Fibroblast of peridontal ligament (primary cell): ENCODE results near the gene ELAC2.

Experiments
- DNase-seq: peaks from one replicate; pipeline ENCODE4 v3.0.0-alpha.2; 2010; ENCODE audit errors: extremely low read depth

Gene ELAC2

GRCh38 chr17:13024016-13024415 lies 6.2 kb upstream of the ELAC2 start:
- DNase-seq, result no peak

- no peak for DNase-seq
These were observed 759 bp downstream of the ELAC2 start for GRCh38 chr17:13016881-13017654.

DNA sequence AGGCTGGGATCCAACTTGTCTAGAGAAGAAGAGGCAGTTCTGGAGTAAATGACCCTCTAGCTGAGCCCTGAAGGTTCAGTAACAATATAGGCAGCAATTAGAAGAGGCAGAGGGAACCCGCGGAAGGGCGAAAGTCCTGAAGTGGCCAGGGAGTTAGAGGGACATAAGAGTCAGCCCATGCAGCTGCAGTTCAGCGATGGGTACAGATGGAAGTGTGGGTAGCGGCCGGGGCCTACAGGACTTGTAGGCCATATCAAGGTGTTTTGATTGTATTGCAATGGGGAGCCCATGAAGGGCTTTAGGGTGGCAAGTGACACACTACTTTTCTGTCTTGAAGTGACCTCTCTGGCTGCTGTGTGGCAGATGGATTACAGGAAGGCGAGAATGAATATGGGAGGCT lies 3.0 kb downstream of the ELAC2 start:
- DNase-seq, result no peak

- no peak for DNase-seq
These were observed 6.9 kb downstream of the ELAC2 start for GRCh38 chr17:13010959-13011358.

DNA sequence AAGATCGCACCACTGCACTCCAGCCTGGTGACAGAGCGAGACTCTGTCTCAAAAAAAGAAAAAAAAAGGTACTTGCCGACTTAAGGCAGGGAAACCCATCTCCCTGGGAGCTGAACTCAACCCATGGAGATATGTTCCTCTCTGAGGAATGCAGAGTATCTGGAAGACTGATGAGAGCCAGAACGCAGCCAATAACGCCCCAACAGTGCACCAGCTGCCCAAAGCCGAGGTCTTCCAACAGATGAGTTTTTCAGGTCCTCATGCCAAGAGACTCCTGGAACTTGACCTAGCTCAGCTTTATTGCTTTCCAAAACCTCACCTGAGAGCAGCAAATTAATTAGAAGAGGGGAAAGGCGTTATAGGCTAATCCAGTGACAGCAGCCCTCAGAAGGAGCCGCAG lies 9.4 kb downstream of the ELAC2 start:
- no peak for DNase-seq

GRCh38 chr17:13005530-13005929 lies 12.3 kb downstream of the ELAC2 start:
- DNase-seq, result no peak

GRCh38 chr17:13004336-13004735 lies 13.5 kb downstream of the ELAC2 start:
- DNase-seq, result no peak

DNA sequence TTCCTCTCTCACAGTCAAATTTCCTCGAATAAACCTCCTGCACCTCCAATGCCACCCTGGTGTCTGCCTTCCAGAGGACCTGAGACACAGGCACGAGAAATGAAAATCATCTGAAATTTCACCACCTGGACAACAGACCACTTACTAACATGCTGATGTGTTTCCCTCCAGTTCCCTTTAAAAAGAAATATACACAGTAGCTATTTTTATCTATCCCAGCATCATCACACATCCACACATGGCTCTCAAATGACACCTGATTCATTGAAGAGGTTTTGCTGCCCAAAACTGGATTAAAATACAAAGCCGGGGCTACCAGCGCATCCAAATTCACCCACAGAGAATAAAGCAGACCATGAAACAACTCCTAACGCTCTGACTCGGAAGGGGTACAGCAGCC lies 13.9 kb downstream of the ELAC2 start:
- DNase-seq, result no peak

DNA sequence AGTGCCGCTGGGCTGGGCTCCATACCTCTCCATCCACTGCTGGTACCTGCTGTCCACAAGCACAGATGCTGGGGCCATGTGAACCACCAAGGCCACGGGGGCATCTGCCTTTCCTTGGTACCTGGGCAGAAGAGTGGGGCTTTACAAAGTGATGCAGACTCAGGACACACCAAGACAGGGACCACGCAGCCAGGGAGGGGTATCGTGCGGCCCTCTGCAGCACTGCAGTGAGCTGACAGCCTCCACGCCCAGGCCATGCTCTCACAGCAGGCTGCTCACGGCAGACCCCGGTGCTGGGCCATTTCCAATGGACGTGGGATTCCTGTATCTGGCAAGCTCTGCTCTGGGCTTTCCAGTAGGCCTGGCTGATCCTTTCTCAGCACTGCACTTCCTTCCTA lies 14.4 kb downstream of the ELAC2 start:
- DNase-seq, result no peak

DNA sequence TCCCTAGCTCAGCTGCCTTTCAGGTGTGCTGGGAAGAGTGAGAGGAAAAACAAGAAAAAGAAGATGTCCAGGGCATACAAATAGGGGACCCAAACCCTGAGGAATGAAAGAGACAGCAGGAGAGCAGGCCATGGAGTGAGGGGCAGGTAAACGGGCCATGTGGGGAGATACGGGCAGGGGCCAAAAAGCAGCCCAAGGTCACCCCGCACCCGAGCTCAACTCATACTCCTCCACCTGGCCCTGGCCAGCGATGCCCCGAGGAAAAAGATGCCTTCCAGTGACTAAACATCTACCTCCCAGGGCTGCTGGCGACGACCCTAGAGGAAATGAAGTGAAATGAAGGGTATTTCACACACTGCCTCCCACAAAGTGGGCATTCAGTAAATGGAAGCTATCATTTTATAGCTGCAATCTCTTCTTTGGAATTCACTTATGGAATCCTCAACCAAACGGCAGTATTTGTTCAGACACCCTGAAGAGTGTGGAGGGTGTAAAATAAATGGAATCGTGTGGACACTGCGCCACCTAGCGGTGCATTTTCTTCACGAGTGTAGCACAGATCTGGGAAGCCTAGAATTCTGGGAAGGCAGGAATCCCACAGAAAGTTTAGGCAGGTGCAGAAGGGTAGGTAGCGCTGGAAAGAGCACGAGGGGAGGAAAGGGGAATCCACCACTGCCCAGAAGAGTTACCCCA lies 14.9 kb downstream of the ELAC2 start:
- DNase-seq, result peak; percentile 84

GRCh38 chr17:13001991-13002615 lies 15.7 kb downstream of the ELAC2 start:
- no peak for DNase-seq

DNA sequence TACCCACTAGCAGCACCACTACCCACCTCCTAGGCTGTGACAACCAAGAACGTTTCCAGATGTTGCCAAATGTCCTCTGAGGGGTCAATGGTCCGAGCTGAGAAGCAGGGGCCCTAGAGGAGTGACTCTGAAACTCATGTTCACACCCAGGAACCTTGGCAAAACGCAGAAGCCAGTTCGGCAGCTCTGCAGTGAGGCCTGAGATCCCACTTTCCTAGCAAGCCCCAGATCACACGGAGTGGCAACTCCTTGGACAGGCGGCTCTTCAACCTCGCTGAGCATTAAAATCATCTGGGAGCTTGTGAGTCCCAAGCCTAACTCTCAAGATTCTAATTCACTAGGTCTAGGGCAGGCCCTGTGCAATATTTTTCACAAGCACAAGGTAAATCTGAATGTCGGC lies 17.3 kb downstream of the ELAC2 start:
- DNase-seq, result no peak

DNA sequence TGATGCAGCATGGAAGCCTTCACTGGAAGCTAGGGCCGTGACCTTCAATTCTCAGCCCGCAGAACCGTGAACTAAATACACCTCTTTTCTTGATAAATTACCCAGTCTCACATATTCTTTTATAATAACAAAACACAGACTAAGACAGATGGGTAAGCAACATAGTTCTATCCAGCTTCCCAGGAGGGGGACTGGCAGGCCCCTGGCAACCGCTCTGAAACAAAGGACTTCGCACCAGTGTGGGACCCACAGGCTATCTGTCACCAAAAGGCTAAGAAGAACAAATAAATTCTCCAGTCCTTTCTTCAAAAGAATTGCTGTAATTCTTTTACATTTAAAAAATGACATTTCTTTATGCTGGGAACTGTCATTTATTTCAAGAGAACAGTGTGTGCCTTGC lies 19.0 kb downstream of the ELAC2 start:
- DNase-seq, result no peak

- DNase-seq, result no peak
These were observed 19.4 kb downstream of the ELAC2 start for GRCh38 chr17:12998461-12998860.

DNA sequence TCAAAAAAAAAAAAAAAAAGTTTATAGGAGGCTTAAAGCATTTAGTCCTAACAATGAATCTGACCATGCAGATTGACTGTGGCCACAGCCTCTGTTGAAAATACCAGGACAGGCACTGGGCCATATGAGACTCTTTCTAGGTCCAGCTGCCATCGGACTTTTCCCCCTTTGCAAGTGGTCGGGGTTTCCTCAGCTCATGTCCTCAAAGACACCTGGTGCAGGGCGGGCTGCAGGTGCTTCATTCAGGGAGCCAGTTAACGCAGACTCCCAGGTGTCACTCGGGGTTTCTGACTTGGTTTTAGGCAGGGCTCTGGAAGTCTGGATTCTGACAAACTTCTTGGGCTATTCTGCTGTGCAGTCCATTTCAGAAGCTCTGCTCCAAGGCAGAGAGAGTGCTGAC lies 20.9 kb downstream of the ELAC2 start:
- no peak for DNase-seq

- no peak for DNase-seq
These were observed 21.5 kb downstream of the ELAC2 start for GRCh38 chr17:12996357-12996756.

DNA sequence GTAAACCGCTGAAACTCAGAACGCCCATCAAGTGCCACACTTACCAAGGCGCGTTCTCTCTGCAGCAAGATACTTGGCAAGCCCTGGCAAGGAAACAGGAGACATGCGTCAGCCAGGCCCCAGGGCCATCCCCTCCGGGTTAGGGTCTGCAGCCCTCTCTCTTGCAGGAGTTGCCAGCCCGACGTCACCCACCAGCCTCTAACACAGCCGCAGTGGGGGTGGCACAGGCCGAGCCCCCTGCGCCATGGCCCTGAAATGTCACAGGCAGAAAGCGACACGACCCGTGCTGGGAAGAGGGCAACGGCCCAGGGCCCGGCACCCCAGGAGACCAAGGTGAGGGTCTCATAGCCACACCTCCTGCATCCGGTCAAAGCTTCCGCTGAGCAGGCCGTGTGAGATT lies 21.9 kb downstream of the ELAC2 start:
- no peak for DNase-seq

- no peak for DNase-seq
These were observed 22.5 kb downstream of the ELAC2 start for GRCh38 chr17:12995106-12995895.

GRCh38 chr17:12994341-12995074 lies 23.3 kb downstream of the ELAC2 start:
- no peak for DNase-seq

GRCh38 chr17:12993631-12994030 lies 24.2 kb downstream of the ELAC2 start:
- no peak for DNase-seq

DNA sequence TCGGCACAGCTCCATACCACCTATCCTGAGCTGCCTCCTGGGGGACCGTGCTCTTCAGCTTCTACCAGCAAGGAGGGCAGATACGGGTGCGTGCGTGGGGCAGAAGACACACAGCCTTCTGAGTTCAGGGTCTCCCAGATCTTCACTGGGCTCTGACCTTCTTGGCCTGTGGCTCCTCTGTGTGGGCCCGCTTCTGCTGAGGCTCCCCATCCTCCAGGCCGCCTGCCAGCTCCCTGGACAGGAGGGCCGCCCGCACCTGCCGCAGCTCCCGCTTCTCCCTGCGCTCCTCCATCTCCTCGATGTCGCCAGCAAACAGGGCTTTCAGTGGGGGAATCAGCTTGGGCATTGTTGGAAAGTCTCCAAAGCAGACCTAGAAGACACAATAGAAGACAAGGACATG lies 25.2 kb downstream of the ELAC2 start:
- DNase-seq, result no peak

DNA sequence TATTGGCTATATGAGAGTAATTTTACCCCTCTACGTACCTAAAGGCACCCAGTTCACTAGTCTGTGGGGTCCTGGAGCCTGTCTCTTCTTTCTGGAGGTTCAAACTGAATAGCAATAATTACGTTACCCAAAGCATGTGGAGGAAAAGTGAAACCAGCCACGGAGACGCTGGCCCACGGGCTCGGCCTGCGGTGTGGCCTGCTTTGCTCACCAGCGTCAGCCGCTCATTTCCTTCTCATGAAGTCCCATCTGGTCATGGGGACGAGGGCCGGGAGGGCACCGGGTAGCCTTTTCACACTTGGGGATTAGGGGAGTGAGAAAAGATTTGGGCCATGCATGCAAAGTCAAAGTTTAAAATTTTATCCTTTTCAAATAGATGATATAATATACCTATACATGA lies 26.9 kb downstream of the ELAC2 start:
- no peak for DNase-seq
